ENCODE data around the gene NOL4L.

GRCh38 chr20:32483351-32484224 is 101.5 kb downstream of the NOL4L start:
- TF ChIP-seq CTCF (IDR thresholded peaks at IDR 0.05; ENCODE audit: low read depth, low read length) (no peak), MAX (IDR thresholded peaks at IDR 0.05; ENCODE audit: low read depth, low read length) (no peak), MYC (IDR thresholded peaks at IDR 0.05; ENCODE audit: low read depth, low read length) (peak; percentile 75; the same call in 1 of the 2 replicates)

All from NB4 (cell line).